Activated CD4-positive, alpha-beta T cell treated with anti-CD3 and anti-CD28 coated beads, Interleukin-2, amount 10 ng/mL, durations not matched to agents 24 days and 14 days (primary cell): ENCODE results near the gene EXOSC5. TPM values are rescaled to one million over a fixed set of nuclear protein-coding genes. Genes with fewer than 3 reads are reported as not detected.
A peak's percentile ranks its signal among the peaks of the same experiment; 100 is the strongest.

ENCODE experiments used
- DNase-seq: peaks from one replicate; pipeline ENCODE4 v3.0.0; 2022
- H3K27ac Mint-ChIP-seq: one replicate; pipeline ENCODE4 v1.8.0; 2022; ENCODE audit warnings: mild to moderate bottlenecking, mixed read lengths
- H3K27me3 Mint-ChIP-seq: one replicate; pipeline ENCODE4 v1.8.0; 2022; ENCODE audit warnings: mixed read lengths
- H3K36me3 Mint-ChIP-seq: one replicate; pipeline ENCODE4 v1.8.0; 2022; ENCODE audit warnings: low read depth, mild to moderate bottlenecking, mixed read lengths
- H3K4me1 Mint-ChIP-seq: one replicate; pipeline ENCODE4 v1.8.0; 2021; ENCODE audit warnings: mixed read lengths
- H3K4me3 Mint-ChIP-seq: one replicate; pipeline ENCODE4 v1.8.0; 2022; ENCODE audit warnings: mild to moderate bottlenecking, moderate library complexity, mixed read lengths
- H3K9me3 Mint-ChIP-seq: one replicate; pipeline ENCODE4 v1.8.0; 2021; ENCODE audit warnings: mixed read lengths
- intact Hi-C: fragments of 100-400 bp; cut with micrococcal nuclease; formaldehyde crosslinking; loops from one replicate; pipeline ENCODE4 v1.15.1; 2023
- total RNA-seq: library from RNA; stranded (reverse); gene quantifications from 2 replicates; pipeline ENCODE4 v1.2.3, GENCODE V29; 2022

The EXOSC5 gene
- total RNA-seq, 1 donor from 2014 or later = 69.2 TPM

DNA sequence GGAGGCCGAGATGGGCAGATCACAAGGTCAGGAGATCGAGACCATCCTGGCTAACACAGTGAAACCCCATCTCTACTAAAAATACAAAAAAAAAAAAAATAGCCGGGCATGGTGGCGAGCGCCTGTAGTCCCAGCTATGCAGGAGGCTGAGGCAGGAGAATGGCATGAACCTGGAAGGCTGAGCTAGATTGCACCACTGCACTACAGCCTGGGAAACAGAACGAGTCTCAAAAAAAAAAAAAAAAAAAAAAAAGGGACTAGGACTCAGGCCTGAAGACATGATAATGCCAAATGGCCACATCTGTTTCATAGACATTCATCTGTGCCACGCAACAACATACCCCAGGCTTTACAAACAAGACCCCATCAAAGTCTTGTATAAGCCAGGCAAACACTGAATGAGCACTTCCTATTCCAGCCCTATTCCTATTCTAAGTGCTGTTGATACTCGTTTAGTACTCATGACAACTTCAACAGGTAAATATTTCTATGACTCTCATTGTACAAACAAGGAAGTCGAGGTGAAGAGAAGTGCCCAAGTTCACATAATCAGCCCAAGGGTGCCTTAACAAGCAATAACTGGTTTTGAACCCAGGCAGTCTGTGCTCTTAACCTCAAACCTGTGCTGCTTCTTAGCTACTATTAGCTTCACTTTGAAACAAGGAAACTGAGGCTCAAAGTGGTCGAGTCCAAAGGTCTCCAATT lies 34.9 kb downstream of the EXOSC5 start:
- intact Hi-C loops = loop anchor here (5.0 kb wide), 1 partner anchor 170 kb away; no protein-coding TSS in a partner anchor
- no peak overlapping the region for H3K27ac Mint-ChIP-seq

DNA sequence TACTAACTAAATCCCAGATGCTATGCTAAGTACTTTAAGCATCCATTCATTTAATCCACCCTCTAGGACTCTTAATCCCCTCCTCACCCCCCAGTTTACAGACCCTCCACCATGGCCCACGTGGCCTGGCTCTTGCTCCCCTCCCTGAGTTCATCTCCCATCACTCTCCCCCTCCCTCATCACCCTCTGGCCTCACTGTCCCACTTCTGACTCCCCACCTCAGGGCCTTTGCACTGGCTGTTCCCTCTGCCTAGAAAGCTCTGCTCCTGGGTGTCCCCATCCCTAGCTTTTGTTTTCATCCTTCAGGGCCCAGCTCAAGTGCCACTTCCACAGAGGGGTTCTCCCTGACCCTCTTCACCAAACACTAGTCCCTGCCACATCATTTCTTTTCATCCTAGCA lies 37.4 kb downstream of the EXOSC5 start:
- H3K27me3 Mint-ChIP-seq = no peaks in the 10 kb centered on the region
- DNase-seq = no peak
- intact Hi-C loops = loop anchor here (5.0 to 10.0 kb wide), 3 partner anchors 173 to 585 kb away; partner anchors contain the start of genes ARHGEF1, MIA and RAB4B
- no peaks in the 10 kb centered on the region for H3K9me3 Mint-ChIP-seq
- H3K4me3 Mint-ChIP-seq = no peak overlapping the region
- H3K4me1 Mint-ChIP-seq = peaks cover 56% of the 10 kb centered on the region
- H3K27ac Mint-ChIP-seq = peak overlapping the region; percentile 40
- H3K36me3 Mint-ChIP-seq = peaks cover 26% of the 10 kb centered on the region

More for the DNA sequence above, 34.9 kb downstream of the EXOSC5 start:
- Mint-ChIP-seq H3K4me1 (peaks cover 40% of the 10 kb centered on the region), H3K27me3 (no peaks in the 10 kb centered on the region), H3K9me3 (no peaks in the 10 kb centered on the region), H3K36me3 (peaks cover 13% of the 10 kb centered on the region), H3K4me3 (no peak overlapping the region)
- no peak for DNase-seq

DNA sequence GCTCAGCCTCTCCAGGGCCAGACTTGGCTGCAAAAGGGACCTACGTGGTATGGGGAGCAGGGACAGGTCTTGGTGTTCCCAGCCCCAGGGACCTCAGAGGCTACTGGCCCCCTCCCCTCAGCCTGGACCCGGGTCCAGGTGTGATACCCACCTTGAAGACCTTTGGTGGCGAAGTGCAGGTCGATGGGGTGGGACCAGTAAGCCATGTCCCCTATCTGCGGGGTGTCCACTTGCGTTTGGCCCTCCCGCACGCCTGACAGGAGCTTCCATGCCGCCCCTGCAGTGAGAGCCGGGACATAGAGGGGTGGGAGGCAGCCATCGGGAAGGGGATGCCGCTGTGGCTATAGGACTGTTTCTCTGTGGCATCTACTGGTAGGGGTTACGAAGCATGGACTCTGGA lies 39.4 kb downstream of the EXOSC5 start:
- intact Hi-C loops = loop anchor here (2.0 to 10.0 kb wide), 3 partner anchors 197 to 583 kb away; partner anchors contain the start of genes ARHGEF1, MIA and RAB4B
- H3K27ac Mint-ChIP-seq = peak overlapping the region; percentile 94
- no peaks in the 10 kb centered on the region for H3K27me3 Mint-ChIP-seq
- H3K36me3 Mint-ChIP-seq = peaks cover 24% of the 10 kb centered on the region
- H3K4me1 Mint-ChIP-seq = peaks cover 46% of the 10 kb centered on the region
- peak overlapping the region; percentile 78 for H3K4me3 Mint-ChIP-seq
- H3K9me3 Mint-ChIP-seq = no peaks in the 10 kb centered on the region
- DNase-seq = no peak

DNA sequence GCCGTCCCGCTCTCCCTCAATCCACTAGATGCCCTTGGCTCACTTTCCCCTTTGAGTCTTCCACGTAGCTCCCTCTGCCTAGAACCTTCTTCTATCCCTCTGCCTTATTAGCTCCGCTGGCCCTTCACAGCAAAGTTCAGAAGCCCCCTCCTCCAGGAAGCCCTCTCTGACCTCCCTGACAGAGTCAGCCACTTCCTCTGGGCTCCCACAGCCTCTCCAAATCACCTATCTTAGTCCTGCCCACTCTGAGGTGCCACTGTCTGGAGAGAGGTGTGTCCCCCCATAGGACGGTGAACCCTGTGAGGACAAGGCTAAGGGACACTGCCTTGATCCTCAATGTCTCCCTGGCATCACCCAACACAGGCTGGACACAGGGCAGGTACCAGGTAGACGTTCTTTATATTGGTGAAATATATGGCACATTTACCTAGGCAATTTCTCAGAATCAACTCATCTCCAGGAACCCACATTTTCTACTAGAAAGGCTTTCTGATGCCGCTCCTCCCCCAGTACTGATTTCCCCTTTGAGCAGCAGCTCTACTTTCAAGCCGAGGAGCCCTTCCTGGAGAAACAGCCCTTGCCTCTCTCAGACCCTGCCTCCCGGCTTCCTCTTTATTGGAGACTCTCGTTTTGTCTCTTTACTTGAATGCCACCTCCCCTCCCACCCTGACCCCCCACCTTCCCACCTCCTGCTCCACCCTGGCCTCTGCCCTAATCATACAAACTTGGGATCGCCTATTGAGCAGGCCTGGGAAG lies 40.0 kb downstream of the EXOSC5 start:
- Mint-ChIP-seq H3K36me3 (peaks cover 26% of the 10 kb centered on the region), H3K27me3 (no peaks in the 10 kb centered on the region), H3K4me1 (peaks cover 42% of the 10 kb centered on the region), H3K4me3 (peak overlapping the region; percentile 78), H3K27ac (peak overlapping the region; percentile 94), H3K9me3 (no peaks in the 10 kb centered on the region)
- intact Hi-C loops = loop anchor here (2.0 to 10.0 kb wide), 3 partner anchors 198 to 582 kb away; partner anchors contain the start of genes ARHGEF1, MIA and RAB4B
- peak; percentile 83 for DNase-seq

DNA sequence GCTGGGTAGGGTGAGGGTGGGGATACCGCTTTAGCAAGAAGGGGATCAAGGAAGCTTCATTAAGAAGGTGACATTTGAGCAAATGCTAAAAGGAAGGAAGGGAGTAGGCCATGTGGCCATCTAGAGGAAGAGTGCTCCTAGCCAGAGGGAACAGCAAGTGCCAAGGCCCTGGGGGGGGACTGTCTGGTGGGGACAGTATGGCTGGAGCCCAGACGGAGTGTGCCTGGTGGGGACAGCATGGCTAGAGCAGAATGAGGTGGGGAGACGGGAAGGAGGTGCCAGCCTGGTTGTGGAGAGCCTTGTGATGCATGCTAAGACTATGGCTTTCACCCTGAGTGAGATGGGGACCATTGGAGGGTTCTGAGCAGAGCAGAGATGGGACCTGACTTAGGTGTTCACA lies 41.4 kb downstream of the EXOSC5 start:
- H3K4me3 Mint-ChIP-seq = peak overlapping the region; percentile 66
- H3K36me3 Mint-ChIP-seq = peaks cover 33% of the 10 kb centered on the region
- peaks cover 45% of the 10 kb centered on the region for H3K4me1 Mint-ChIP-seq
- intact Hi-C loops = loop anchor here (2.0 to 10.0 kb wide), 3 partner anchors 199 to 581 kb away; partner anchors contain the start of genes ARHGEF1, MIA and RAB4B
- DNase-seq = peak; percentile 67
- no peaks in the 10 kb centered on the region for H3K27me3 Mint-ChIP-seq
- peak overlapping the region; percentile 89 for H3K27ac Mint-ChIP-seq
- H3K9me3 Mint-ChIP-seq = no peaks in the 10 kb centered on the region

DNA sequence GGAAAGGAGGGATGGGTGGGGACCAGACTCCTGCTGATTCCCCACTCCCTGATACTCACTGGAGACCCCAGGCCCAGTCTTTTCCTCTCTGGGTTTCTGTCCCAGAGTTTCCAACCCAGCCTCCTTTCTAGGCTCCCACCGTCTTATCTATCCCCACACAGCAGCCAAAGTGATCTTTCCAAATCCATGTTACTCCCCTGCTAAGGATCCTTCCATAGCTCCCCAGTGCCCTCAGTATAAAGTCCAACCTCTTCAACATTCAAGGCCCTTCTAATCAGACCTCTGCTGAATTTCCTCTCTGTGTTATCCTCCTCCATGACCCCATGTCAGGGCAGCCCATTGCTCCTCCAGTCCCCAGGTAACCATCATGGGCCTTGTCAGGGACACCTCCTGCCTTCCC lies 42.1 kb downstream of the EXOSC5 start:
- intact Hi-C loops = loop anchor here (10.0 kb wide), 2 partner anchors 530 to 580 kb away; partner anchors contain the start of genes ARHGEF1, MIA and RAB4B
- Mint-ChIP-seq H3K9me3 (no peaks in the 10 kb centered on the region), H3K4me3 (peak overlapping the region; percentile 66), H3K27ac (peak overlapping the region; percentile 89), H3K36me3 (peaks cover 33% of the 10 kb centered on the region), H3K27me3 (no peaks in the 10 kb centered on the region), H3K4me1 (peaks cover 47% of the 10 kb centered on the region)
- no peak for DNase-seq

DNA sequence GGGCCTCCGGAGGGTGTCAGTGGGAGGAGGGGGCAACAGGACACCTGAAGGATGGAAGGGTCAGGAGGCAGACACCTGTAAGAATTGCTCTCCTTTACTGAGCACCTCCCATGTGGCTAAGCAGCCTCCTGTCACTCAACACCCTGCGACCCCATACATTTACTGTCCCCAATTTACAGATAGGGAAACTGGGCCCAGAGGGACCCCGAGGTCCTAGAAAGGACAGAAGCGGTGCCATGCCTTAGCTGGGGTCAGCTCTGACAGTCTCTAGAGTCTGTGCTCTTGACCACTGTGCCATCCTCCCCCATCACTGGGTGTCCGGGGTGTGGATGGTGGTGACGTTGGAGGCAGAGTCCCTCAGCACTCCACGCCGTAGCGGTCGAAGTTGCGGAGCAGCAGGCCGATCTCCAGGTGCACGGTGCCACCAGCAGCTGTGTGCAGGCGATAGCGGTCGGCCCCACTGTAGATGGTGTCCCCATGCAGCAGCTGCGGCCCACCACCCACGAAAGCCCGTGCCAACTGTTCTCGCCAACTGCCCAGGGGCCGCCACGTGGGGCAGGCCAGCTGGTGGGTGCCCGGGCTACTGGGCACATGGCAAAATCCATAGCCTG lies 42.7 kb downstream of the EXOSC5 start:
- intact Hi-C loops = loop anchor here (1.0 to 10.0 kb wide), 3 partner anchors 9 to 580 kb away; partner anchors contain the start of genes ARHGEF1, MIA and RAB4B
- DNase-seq = no peak
- H3K27me3 Mint-ChIP-seq = no peaks in the 10 kb centered on the region
- peaks cover 49% of the 10 kb centered on the region for H3K4me1 Mint-ChIP-seq
- H3K9me3 Mint-ChIP-seq = no peaks in the 10 kb centered on the region
- peak overlapping the region; percentile 92 for H3K4me3 Mint-ChIP-seq
- H3K36me3 Mint-ChIP-seq = peaks cover 29% of the 10 kb centered on the region
- peak overlapping the region; percentile 96 for H3K27ac Mint-ChIP-seq

DNA sequence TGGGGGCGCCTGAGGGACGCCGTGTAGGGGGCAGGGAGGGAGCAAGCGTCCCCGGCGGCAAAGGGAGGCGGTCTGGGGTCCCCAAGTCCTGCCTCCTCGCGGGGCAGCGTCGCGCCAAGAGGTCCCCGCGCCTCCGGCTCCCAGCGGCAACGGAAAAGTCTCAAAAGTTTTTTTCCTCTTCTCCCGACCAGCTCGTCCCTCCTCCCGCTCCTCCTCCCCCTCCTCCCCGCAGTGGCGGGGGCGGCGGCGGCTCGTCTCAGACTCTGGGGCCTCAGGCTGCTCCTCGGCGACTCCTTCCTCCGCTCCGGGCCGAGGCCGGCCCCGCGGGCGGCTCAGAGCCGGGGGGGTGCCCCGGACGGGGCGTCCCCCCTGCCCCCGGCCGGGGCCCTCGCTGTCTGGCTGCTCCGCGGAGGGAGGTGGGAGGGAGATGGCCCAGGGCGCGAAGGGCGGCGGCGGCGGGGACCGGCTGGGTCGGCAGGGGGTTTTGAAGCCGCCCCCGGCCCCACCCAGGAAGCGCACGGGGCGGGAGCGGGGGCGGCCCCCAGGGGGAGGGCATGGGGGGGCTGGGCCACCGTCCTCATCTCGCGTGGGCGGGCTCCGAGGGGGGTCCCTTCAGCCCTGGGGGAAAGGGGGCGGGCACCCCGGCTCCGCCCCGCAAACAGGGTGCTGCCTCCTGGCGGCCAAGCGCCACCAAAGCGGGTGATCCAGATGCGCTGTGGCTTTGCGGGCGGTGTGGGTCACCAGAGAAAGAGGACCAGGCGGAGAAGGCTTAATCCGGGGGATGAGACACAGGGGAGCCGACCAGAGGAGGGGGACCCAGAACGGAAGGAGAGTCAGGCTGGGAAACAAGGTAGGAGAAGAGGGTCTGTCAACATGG lies 43.5 kb downstream of the EXOSC5 start, which contains the start of gene TGFB1:
Gene TGFB1, minus strand, starts transcription at position 457 of the 877 bp plus-strand sequence. CDS start 878 bp downstream, outside the sequence.
- intact Hi-C loops = loop anchor here (1.0 to 10.0 kb wide), 4 partner anchors 10 to 579 kb away; partner anchors contain the start of genes ARHGEF1, MIA and RAB4B
- no peaks in the 10 kb centered on the region for H3K27me3 Mint-ChIP-seq

DNA sequence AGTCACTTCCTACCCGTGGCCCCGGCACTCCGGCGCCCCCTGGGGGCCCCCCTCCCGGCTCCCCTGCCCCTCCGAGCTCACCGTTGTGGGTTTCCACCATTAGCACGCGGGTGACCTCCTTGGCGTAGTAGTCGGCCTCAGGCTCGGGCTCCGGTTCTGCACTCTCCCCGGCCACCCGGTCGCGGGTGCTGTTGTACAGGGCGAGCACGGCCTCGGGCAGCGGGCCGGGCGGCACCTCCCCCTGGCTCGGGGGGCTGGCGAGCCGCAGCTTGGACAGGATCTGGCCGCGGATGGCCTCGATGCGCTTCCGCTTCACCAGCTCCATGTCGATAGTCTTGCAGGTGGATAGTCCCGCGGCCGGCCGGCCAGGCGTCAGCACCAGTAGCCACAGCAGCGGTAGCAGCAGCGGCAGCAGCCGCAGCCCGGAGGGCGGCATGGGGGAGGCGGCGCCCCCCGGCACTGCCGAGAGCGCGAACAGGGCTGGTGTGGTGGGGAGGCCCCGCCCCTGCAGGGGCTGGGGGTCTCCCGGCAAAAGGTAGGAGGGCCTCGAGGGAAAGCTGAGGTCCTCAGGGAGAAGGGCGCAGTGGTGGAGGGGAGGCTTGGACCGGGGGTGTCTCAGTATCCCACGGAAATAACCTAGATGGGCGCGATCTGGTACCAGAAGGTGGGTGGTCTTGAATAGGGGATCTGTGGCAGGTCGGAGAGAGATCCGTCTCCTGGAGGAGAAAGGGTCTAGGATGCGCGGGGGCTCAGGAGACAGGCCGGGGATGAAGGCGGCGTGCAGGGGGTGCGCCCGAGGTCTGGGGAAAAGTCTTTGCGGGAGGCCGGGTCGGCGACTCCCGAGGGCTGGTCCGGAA lies 44.3 kb downstream of the EXOSC5 start:
- H3K4me1 Mint-ChIP-seq = peaks cover 53% of the 10 kb centered on the region
- peak; percentile 94 for DNase-seq
- peak overlapping the region; percentile 88 for H3K27ac Mint-ChIP-seq
- peak overlapping the region; percentile 92 for H3K4me3 Mint-ChIP-seq
- intact Hi-C loops = loop anchor here (1.0 to 10.0 kb wide), 5 partner anchors 25 to 578 kb away; partner anchors contain the start of genes ARHGEF1, BCKDHA, EXOSC5 and MIA
- peaks cover 39% of the 10 kb centered on the region for H3K36me3 Mint-ChIP-seq
- no peaks in the 10 kb centered on the region for H3K9me3 Mint-ChIP-seq
- H3K27me3 Mint-ChIP-seq = no peaks in the 10 kb centered on the region

More for the DNA sequence above, 43.5 kb downstream of the EXOSC5 start, which contains the start of gene TGFB1:
- peak; percentile 98 for DNase-seq
- Mint-ChIP-seq H3K36me3 (peaks cover 34% of the 10 kb centered on the region), H3K4me1 (peaks cover 56% of the 10 kb centered on the region), H3K27ac (peak within 1 kb of the TSS; percentile 96), H3K4me3 (peak within 1 kb of the TSS; percentile 92), H3K9me3 (no peaks in the 10 kb centered on the region)

DNA sequence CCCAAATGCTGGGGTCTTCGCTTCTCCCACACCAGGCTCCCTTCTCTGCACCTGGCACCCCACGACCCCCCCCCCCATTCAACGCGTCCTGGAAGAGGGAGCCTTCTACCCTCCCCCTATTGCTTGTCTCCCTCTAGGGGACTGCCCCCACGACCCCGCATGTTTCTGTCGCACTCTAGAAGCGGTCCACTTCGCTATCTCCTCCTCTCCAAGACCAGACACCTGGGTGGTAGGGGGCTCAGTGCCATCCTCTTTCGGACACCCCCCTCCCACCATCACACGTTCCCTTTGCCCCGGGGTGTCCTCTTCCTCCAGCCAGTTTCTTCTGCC lies 44.9 kb downstream of the EXOSC5 start:
- Mint-ChIP-seq H3K9me3 (no peaks in the 10 kb centered on the region), H3K4me1 (peaks cover 48% of the 10 kb centered on the region), H3K27me3 (no peaks in the 10 kb centered on the region), H3K36me3 (peaks cover 42% of the 10 kb centered on the region), H3K27ac (peak overlapping the region; percentile 88), H3K4me3 (peak overlapping the region; percentile 92)
- intact Hi-C loops = loop anchor here (1.0 to 10.0 kb wide), 5 partner anchors 24 to 577 kb away; partner anchors contain the start of genes ARHGEF1, BCKDHA, EXOSC5 and MIA
- no peak for DNase-seq

DNA sequence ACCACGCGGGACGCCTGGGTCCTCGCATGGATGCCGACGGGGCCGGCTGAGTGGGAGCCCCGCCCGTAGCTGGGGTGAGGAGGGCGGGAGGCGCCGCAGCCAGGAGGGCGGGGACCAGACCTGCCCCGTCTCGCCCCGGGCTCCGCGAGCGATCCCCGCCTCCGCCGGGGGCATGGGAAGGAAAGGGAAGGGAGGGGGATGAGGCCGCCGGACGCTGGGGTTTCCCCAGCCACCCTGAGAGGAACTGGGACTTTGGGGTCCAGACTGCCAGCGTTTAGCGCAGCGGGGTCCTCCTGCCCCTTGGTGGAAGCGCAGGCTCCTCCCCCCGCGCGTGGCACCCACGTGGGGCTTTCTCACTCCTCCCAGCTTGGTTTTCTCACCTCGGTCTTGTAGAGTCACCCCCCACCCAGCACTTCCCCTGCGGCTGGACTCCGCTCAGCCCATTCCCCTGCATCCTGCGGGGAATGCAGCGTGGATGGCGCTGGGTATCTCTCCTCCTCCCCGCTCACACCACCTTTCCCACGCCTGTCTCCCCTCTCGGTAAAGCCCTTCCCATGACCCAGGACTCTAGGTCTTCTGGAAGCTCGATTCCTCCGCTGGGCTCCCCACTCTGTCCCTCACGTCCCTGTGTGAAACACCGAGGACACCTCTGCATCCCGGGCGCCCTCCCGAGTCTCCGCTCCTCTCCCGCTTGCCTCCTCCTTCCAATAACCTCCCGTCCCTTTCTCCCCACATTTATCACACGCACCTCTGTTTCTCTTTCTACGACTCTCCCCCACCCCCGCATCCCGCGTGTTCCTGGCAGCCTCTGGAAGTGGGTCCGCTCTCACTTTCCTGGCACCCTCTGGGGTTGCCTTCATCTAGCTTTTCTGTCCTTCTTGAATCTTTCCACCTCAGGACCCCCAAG lies 45.6 kb downstream of the EXOSC5 start:
- H3K36me3 Mint-ChIP-seq = peaks cover 41% of the 10 kb centered on the region

More for the DNA sequence above, 45.6 kb downstream of the EXOSC5 start:
- Mint-ChIP-seq H3K9me3 (no peaks in the 10 kb centered on the region), H3K27me3 (no peaks in the 10 kb centered on the region), H3K4me3 (peak overlapping the region; percentile 92), H3K27ac (peak overlapping the region; percentile 88), H3K4me1 (peaks cover 41% of the 10 kb centered on the region)
- DNase-seq = peak; percentile 96
- intact Hi-C loops = loop anchor here (1.0 to 10.0 kb wide), 6 partner anchors 23 to 577 kb away; partner anchors contain the start of genes ARHGEF1, BCKDHA, EXOSC5 and MIA
